ENCODE results near the gene LMO1.

Gene LMO1

GRCh38 chr11:8242499-8243280 is 21.0 kb downstream of the LMO1 start:
- no peak for DNase-seq

- DNase-seq = no peak
Observed at GRCh38 chr11:8242118-8242475, 21.6 kb downstream of the LMO1 start.

GRCh38 chr11:8241373-8242117 is 22.1 kb downstream of the LMO1 start:
- no peak for DNase-seq

- no peak for DNase-seq
Observed at GRCh38 chr11:8239536-8240228, 24.0 kb downstream of the LMO1 start.

GRCh38 chr11:8239040-8239439 is 24.6 kb downstream of the LMO1 start:
- no peak for DNase-seq

GRCh38 chr11:8237453-8237852 is 26.2 kb downstream of the LMO1 start:
- DNase-seq = no peak

GRCh38 chr11:8235925-8236324 is 27.8 kb downstream of the LMO1 start:
- no peak for DNase-seq

GRCh38 chr11:8234910-8235309 is 28.8 kb downstream of the LMO1 start:
- DNase-seq = no peak

- DNase-seq = no peak
Observed at GRCh38 chr11:8234425-8234821, 29.3 kb downstream of the LMO1 start.

GRCh38 chr11:8233691-8234424 is 29.8 kb downstream of the LMO1 start:
- DNase-seq = no peak

GRCh38 chr11:8232849-8233606 is 30.6 kb downstream of the LMO1 start:
- DNase-seq = no peak

GRCh38 chr11:8232414-8232813 is 31.3 kb downstream of the LMO1 start:
- no peak for DNase-seq

- DNase-seq = no peak
Observed at GRCh38 chr11:8231979-8232378, 31.7 kb downstream of the LMO1 start.

GRCh38 chr11:8230921-8231847 is 32.5 kb downstream of the LMO1 start:
- DNase-seq = no peak

- DNase-seq = no peak
Observed at GRCh38 chr11:8230178-8230859, 33.4 kb downstream of the LMO1 start.

GRCh38 chr11:8229299-8230177 is 34.1 kb downstream of the LMO1 start:
- no peak for DNase-seq

- DNase-seq = no peak
Observed at GRCh38 chr11:8228231-8228630, 35.4 kb downstream of the LMO1 start.

- DNase-seq = no peak
Observed at GRCh38 chr11:8227156-8228152, 36.2 kb downstream of the LMO1 start.
